NCI-H446 treated with DMSO at 0.1 percent for 48 hours (cell line): ENCODE measurements around the gene NUDT22.
"Not testable (repeated sequence)": the region's sequence is repeated elsewhere in the genome, so short reads cannot be mapped to it uniquely, and the experiment has no call there.

Experiments used
- DNase-seq: peaks from one replicate; lab custom pipeline; 2025; lab: John Stamatoyannopoulos, UW

NUDT22 gene

DNA sequence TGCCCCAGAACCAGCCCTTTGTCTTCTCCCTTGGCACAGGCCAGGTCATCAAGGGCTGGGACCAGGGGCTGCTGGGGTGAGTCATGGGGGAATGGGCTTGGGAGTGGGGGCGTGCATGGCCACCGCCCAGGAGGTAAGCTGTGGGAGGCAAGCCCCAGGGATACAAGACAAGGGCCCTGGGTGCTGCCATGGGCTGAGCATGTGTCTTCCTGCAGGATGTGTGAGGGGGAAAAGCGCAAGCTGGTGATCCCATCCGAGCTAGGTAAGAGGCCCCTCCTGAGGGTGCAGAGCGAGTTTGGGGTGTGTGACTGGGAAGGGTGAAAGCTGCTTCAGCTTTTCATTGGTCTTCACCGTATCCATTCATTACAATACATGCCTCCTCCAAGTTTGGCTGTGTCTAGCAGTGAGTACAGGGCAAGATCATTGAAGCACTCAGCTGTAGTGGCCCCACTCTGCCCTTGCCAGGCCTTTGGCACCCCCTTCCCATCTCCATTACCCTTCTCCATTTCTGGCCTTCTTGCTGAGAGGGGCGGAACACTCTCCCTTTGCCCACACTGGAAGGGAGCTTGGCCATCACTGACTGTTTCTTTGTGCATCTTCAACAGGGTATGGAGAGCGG is 17.3 kb downstream of the NUDT22 start:
- DNase-seq = no peak

DNA sequence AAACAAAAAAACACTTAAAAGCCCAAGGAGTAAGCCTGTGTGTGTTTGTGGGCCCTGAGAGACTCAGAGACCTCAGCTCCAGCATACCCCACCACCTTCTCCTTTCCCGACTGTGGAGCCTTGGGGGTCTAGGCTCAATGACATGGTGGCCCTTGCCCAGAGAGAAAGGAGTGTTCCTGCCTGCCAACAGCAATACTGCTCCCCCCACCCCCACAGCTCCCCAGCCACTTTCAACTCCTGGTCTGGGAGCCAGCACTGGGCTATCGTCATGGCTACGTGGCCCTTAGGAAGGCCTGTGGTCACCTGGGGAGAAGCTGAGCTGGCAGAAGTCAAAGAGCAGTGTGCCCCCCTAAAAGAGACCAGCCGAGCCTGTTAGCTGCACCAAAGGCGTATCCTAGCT is 18.0 kb downstream of the NUDT22 start:
- no peak for DNase-seq

DNA sequence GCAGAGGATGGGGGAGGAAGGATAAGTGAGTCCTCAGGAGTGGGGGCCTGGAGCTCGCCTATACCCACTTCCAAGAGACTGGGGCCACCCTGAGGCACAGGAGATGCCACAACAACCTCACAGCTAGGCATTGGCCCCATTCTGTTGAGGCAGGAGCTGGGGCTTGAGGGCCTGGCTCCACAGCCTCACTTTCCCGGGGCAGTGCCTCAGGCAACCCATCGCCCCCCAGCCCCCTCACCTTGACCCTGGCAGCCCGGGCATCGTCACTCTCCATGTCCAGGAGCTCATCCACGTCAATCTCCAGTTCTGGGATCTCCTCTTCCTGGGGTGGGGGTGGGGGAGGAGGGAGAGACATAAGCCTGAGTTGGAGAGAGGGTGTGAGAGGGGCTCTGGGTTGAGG is 18.9 kb downstream of the NUDT22 start:
- no peak for DNase-seq

DNA sequence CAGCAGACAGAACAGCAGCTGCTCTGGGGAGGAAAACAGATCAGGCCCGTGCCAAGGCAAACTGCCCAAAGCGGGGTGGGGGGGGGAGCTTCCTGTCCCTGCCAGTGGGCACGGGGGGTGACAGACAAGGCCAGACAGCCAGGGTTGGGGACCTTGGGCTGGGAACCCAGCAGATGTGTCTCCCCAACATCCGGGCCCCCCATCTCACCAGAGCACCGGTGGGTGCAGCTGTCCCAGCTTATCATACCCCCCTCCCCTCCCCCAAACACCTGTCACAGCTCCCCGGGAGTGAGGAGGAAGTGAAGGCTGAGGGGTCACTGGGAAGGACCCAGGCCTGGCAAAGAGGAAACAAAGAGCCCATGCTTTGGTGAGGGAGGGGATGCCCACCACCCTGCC is 19.3 kb downstream of the NUDT22 start:
- DNase-seq = no peak

DNA sequence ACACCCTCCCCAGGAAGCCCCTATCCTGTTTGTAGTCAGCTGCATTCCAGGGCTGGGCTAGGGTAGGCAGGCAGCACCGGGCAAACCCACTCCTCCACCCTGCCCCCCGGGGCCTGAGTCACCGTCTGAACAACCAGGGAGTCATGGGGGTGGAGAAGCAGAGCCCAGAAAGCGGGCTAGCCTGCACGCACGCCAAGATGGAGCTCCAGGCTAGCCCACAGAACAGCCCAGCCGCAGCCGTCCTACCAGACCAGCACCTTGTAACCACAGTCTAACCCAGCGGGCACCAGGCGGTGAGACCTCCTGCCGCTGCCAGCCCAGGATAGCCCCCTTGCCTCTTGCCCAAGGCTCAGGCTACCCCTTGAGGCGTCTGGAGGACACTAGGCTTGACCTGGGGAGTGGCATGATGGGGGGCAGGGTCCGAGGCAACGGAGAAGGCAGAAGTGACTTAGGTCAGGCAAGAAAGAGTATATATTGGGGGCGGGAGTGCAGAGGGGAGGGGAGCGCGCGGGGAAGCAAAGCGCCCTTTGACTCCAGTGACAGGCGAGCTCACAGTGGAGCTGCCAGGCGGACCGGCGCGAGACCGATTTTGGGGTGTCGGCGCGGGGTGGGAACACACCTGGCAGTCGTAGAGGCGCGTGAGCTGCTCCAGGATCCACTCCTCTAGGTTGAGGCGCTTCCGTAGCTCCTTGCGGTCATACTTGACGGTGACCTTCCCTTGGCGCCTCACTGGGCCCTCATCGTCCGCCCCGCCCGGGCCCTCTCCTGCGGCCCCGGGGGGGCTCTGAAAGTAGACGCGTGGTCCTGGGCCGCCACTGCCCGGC is 19.9 kb downstream of the NUDT22 start:
- DNase-seq = peak; percentile 18

DNA sequence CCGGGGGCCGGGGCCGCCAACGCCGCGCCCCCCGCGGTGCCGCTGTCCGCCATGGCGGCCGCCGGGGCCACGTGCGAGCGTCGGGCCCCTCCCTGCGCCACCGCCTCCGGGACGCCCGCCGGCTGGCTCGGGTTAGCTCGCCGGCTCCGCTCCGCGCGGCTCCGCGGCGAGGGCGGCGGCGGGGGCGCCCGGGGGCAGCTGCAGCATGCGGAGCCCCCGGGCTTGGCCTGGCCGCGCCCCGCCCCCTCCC is 20.5 kb downstream of the NUDT22 start:
- not testable (repeated sequence) for DNase-seq

DNA sequence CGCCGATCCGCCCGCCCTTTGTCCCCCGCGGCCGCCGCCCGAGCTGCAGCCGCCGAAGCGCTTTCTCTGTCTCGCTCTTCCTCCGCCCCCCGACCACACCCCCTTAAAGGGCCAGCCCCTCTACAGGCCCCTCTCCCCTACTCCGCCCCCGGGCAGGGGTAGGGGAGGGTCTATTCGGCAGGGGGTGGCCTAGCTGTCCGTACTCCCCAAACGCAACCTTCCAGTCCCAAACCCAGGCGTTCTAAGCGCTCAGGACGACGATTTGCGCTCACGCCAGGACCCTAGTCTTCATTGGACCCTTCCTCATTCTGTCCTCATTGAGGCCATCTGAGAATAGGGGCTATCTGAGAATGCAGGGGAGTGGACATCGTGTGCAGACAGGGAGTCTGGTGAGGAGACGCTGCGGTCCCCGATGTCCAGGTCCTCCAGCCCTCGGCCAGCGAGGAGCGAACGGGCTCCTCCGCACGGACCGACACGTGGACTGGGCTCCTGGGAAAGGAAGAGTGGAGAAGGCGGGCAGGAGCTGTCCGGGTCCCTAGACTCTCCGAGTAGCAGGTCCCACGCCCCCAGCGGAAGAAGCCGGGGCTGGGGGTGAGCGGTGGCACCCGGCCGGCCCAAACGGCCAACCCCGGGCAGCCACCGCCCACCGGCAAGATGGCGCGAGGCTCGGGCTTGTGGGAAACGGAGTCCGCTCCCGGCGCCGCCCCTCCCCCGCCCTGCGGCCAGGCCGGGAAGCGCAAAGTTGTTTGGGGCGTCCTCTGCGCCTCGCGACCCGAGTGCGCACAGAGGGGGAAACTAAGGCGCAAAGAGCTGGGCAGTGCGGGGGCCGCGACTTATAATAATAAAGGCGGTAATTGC is 21.0 kb downstream of the NUDT22 start, which contains the start of gene PPP1R14B:
PPP1R14B (minus strand) TSS at position 73 of the 858 bp plus-strand sequence. CDS start 270 bp downstream, outside the sequence.
- DNase-seq = peak; percentile 75

DNA sequence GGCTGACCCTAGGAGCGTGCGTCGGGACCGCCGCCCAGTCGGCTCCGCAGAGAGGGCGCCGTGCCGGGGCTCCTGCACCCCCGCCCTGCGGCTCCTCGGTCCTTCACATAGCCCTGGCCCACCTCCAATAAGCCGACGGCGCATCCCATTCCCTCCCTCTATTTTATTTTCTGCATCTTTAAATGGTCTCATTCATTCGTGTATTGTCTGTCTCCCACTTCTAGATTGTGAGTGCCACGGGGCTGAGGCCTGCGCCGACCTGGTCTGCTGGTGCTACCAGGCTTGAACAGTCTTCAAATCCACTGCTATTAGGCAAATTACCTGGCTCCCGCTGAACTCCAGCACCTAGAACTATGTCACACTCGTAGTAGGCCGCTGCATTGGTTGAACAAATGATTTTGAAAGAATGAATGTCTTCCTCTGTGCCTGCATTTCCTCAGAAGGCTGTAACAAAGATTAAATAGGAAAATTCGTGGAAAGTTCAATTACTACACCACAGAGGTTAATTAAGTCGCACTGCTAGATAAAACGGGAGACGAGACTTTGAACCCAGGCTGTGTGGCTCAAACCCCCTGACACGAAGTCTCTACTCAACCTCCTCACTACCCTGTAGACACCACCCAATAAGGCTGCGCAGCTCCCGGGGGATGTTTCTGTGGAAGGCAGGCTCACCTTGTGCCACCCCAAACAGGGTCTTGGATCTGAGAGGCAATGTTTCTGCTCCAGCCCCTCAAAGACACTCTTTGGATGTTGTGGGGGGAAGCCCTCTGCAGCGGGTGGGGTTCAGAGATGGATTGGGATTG is 21.9 kb downstream of the NUDT22 start:
- no peak for DNase-seq

DNA sequence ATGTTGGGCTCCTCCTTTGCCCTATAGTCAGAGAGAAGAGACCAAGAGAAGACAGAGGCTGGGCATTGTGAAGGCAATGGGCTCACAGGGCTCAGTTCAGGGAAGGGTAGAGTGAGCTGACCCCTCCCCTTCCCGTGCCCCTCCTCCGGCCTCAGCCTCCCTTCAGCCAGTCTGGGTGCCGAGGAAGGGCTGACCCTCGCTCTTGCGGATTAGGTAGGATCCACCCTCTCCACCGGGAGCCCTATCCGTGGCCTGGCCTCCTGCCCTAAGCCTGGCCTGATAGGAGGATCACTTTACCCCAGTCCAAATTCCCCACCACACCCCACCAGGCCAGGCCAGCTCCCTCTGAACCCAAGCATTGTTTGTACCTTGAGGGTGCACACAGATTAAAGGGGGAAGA is 22.5 kb downstream of the NUDT22 start:
- DNase-seq = no peak

DNA sequence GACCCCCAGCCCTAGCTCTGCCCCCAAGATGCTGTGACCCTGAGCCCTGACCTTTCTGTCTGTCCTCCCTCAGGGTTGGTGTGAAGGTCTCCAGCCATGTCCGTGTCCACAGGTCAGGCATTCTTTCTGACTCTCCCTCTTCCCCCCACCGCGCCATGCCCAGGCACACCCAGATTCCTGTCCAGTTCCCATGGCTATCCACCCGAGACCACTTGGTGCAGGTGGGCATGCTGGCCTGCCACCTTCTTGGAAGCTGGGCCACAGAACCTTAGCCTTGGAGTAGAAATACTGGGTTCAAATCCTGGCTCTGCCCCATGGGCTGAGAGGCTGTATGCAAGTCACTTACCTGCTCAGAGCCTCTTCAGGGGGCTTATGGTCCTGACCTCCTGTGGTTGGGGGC is 23.0 kb downstream of the NUDT22 start:
- no peak for DNase-seq

DNA sequence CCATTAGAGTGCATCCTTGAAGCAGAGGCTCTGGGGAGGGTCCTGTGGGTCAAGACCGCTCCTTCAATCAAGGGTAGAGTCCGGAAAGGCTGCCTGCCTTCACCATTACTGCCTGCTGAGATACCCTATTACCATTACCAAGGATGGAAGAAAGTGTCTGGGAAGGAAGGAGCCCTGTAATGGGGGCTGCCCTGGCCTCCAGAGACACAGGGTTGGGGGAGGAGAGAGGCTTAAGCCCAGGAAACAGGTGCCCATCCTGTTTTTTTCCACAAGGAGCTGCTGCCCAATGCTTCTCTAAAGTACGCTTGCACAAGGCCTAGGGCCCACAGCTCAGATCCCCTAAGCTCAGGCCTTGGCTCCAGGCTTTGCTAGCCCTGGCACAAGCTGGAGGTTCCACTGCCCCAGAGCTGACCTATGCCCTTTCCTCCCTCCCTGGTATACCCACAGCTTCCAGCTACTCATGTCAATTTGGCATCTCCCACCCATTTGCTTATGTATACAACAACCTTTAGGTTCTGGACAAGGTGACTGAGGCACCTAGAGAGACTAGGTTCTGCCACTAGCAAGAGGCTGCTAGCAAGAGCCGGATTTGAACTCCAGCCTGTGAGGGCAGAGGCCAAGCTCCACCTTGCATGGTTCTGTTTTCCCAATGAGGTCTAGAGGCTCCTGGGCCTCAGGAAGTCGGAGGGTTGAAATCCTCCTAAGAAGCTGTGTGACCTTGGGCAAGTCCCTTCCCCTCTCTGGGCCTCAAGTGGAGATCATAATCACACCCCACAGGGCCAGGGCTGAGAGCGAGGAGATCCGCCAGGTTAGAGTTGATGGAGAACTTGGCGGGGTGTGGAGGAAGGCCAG is 23.7 kb downstream of the NUDT22 start:
- DNase-seq = no peak

DNA sequence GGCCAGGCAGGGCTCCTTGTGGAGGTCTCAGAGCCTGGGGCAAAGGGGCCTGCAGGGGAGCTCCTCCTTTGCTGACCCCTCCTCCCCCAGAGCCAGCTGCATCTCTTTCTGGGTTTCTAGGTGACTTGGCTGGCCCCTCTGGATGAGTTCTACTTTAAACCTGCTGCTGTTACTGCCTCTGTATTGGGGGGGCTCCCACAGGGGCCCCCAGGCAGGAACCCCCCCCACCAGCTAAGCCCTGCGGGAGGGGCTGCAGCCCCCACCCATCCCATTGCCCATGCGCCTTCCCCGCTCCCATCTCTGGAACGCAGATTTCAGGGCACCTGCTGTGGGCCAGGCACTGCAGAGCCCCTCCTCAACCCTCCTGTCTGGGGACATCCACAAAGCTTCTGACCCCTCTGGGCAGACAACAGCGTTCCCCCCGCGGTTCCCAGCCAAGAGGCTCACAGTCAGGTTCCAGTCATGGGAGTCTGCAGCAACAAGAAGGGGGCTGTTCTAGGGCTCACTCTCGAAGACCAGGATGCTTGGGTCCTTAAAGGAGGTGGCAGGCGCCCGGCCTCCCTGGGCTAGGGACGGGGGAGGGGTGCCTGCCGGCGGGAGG is 24.4 kb downstream of the NUDT22 start:
- DNase-seq = no peak

DNA sequence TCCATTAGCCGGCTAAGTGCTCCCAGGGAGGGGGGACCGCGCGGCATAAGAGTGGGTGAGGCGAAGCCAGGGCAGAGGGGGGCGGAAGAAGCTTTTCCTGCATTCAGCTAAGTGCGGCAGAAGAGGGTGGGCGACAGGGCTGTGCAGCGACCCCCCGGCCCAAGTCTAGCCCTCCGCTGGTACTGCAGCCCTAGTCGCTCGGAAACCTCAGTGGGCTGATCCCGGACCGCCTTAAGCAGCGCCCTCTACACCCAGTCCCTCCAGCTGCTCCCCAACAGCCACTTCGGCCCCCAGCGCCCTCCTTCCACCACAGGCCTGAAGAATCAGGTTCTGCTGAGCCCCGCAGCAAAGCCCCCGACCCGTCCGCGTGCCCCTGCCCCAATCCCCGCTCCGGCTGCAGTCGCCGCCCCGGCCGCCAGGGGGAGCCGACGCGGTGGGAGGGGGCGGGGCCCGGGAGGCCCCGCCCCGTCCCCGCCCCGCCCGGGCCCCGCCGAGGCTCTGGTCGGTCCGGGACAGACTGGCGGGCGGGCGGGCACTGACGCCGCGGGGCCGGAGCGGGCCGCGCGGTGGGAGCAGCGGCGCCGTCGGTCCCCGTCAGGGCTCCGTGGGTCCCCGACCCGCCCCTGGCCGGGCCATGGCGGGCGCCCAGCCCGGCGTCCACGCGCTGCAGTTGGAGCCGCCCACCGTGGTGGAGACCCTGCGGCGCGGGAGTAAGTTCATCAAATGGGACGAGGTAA is 25.1 kb downstream of the NUDT22 start, which contains the start of gene PLCB3:
PLCB3 (plus strand) TSS at position 515 of the 737 bp plus-strand sequence; CDS start at position 635, 120 bp downstream.
- no peak for DNase-seq

DNA sequence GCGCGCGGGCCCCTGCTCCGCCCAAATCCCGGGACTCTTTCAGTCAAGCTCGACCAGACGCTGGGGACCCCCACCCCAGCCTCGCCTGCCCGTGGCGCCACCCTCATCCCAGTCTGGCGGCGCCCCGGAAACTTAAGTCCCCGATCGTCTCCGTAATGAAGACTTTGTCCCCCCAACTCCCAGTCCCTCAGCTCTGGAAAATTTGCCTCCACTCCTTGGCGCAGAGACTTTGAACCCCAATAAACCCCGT is 25.6 kb downstream of the NUDT22 start:
- DNase-seq = no peak

DNA sequence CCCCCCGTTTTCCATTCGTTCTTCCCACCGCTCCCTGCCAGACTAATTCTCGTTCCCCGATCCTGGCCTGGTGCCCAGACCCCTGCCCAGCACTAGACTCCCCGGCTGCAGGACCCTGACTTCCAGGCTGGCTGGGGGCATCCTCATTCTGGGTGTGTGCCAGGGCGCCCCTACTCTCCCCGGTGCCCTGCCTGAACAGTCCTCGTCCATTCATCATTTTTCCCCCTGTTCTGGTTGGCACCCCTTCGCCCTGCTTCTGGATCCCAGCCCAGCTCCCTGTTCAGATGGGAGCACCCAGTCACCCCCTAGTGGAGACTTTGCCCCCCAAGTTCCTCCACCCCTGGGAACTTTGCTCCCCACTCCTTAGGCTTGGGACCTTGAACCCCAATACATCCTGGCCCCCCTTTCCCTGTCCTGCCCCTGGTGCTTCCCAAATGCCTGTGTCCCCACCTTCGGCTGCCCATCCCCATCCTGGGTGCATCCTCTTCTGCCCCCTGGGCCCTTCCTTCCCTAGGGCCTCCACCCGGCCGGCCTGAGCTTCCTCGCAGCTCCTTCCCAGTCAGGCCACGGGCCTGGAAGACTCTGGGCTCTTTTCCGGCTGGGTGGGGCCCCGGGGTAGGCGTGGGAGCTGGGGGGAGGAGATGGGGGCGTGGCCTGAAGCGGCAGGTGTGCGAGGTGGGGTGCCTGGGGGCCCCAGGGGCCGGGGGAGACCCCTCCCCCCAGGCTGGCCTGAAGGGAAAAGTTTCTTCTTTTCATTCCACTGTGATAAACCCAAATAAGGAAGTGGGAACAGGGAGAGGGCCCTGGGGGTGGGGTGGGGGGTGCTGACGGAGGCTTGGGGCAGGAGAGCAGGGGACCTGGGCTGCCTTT is 26.2 kb downstream of the NUDT22 start:
- DNase-seq = no peak

DNA sequence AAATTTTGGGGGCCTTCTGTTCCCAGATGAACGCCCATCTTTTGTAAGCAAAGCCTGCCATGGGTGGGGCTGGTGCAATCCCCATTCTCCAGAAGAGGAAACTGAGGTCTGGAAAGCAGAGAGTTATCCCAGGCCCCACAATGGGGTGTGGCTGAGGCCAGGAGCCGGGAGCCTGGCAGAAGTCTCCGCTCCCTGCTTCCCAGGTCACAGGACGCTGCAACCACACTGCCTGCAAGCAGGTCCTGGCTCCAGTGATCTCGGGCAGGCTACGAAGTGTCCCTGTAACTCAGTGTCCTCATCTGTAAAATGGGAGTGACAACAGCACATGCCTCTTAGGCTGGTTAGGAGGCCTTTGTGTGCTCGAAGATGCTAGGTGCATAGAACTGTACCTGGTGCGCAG is 27.0 kb downstream of the NUDT22 start:
- DNase-seq = no peak

DNA sequence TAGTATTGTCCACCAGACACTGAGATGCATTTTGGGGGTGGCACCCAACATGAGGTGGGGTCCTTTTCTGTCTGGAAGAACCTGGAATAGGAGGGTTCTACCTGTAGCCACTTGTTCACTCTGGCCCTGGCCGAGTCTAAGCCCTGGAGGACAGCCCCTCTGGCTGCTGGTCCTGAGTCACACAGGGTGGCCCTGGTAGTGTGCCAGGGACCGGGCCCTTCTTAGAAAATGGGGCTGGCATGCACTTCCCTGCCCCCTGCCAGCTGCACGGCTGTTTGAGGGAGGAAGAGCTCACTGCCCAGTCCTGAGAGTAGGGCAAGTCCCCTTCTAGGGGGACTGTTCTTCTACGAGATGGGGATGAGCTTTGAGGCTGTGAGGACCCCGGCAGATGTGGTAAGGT is 27.4 kb downstream of the NUDT22 start:
- no peak for DNase-seq

DNA sequence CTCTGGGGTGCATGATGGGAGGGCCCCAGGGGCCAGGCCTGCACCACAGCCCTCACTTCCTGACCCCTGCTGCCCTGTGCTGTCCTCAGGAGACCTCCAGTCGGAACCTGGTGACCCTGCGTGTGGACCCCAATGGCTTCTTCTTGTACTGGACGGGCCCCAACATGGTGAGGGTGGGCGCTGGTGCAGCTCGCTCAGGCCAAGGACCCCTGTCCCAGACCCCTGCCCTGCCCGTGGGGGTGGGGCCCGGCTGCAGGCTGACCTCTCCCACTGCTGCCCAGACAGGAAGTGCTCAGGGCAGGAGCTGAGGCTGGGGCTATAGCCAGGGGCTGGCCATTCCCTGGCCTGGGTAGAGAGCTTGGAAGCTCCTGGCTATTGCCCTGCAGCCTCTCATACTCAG is 28.3 kb downstream of the NUDT22 start:
- DNase-seq = no peak
